Measurements from ENCODE around the gene DLGAP1.

Gene DLGAP1

DNA sequence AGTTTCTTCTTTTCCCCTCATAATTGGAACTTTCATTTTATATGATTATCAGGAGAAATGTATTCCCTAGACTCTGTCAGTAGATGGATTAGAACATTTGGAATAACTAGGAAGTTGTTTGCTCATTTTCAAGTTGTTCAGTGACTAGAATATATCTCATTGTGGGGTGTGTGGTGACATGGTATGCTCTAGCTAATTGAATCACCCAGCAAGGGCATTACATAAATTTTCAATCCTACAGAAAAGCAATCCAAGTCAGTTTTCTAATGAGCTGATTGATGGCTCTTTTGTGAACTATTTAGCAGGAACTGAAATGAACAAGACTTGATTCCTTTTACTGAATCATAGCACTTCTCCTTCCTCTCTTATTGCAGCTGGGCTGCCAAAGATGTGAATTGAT is 543.7 kb downstream of the DLGAP1 start:
- no peak for TF ChIP-seq CTCF (IDR thresholded peaks at IDR 0.05; ENCODE audit: insufficient read depth, low read length, poor library complexity, severe bottlenecking)
- H3K4me3 ChIP-seq (replicated peaks; ENCODE audit: low read depth, low read length): no peak overlapping the region

GRCh38 chr18:3910512-3910911 is 544.6 kb downstream of the DLGAP1 start:
- H3K27me3 ChIP-seq (replicated peaks; ENCODE audit: control insufficient read depth, insufficient read depth, low read length): no peaks in the 10 kb centered on the region; the same call in 1 of the 2 replicates
- no peak for DNase-seq (ENCODE audit: extremely low read depth, insufficient read length)
- no peak overlapping the region for H3K4me3 ChIP-seq (replicated peaks; ENCODE audit: low read depth, low read length)
- no peaks in the 10 kb centered on the region for H3K36me3 ChIP-seq (ENCODE audit: control insufficient read depth, insufficient read depth, low read length)
- TF ChIP-seq CTCF (IDR thresholded peaks at IDR 0.05; ENCODE audit: insufficient read depth, low read length, poor library complexity, severe bottlenecking): no peak

More for the DNA sequence above, 543.7 kb downstream of the DLGAP1 start:
- no peaks in the 10 kb centered on the region; the same call in 1 of the 2 replicates for H3K27me3 ChIP-seq (replicated peaks; ENCODE audit: control insufficient read depth, insufficient read depth, low read length)
- H3K36me3 ChIP-seq (ENCODE audit: control insufficient read depth, insufficient read depth, low read length): no peaks in the 10 kb centered on the region
- DNase-seq (ENCODE audit: extremely low read depth, insufficient read length): no peak

DNA sequence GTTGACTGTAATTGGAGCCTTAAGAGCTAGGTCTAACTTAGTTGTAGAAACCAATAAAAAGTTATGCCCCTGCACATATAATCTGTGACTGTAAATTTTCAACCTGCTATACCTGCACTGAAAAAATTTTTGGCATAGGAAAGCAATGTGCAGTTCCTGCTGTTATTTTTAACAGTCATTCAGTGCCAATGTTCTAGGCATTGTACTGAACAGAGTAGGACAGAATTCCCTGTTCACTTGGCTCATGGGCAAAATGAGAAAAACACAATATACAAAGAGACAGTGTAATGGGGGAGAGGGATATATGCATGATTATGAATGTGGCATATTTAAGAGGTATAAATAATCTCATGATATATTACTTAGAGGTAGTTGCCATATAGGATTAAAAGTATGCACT is 547.2 kb downstream of the DLGAP1 start:
- Histone ChIP-seq H3K4me3 (replicated peaks; ENCODE audit: low read depth, low read length) (no peak overlapping the region), H3K27me3 (replicated peaks; ENCODE audit: control insufficient read depth, insufficient read depth, low read length) (no peaks in the 10 kb centered on the region; the same call in 1 of the 2 replicates), H3K36me3 (ENCODE audit: control insufficient read depth, insufficient read depth, low read length) (no peaks in the 10 kb centered on the region)
- no peak for DNase-seq (ENCODE audit: extremely low read depth, insufficient read length)
- TF ChIP-seq CTCF (IDR thresholded peaks at IDR 0.05; ENCODE audit: insufficient read depth, low read length, poor library complexity, severe bottlenecking): no peak

GRCh38 chr18:3906116-3906750 is 548.9 kb downstream of the DLGAP1 start:
- H3K4me3 ChIP-seq (replicated peaks; ENCODE audit: low read depth, low read length): no peak overlapping the region
- TF ChIP-seq CTCF (IDR thresholded peaks at IDR 0.05; ENCODE audit: insufficient read depth, low read length, poor library complexity, severe bottlenecking): no peak
- no peak for DNase-seq (ENCODE audit: extremely low read depth, insufficient read length)
- no peaks in the 10 kb centered on the region; the same call in 1 of the 2 replicates for H3K27me3 ChIP-seq (replicated peaks; ENCODE audit: control insufficient read depth, insufficient read depth, low read length)
- H3K36me3 ChIP-seq (ENCODE audit: control insufficient read depth, insufficient read depth, low read length): no peaks in the 10 kb centered on the region

DNA sequence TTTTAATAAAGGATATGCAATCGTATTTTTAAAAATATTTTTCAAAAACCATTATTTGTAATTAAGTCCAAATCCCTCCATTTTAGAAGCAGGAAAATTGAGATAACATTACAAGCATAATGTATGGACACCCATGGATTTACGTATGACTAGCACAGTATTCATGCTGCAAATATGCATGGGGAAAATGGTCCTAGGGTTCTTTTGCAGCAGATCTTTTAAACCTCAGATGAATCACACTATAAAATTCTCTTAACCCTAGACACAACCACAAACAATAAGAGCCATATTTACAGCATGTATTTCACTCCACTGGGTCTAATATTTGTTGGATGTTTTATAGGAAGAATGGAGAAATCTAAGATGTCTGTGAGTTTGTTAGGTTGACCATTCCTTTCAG is 551.8 kb downstream of the DLGAP1 start:
- Histone ChIP-seq H3K4me3 (replicated peaks; ENCODE audit: low read depth, low read length) (no peak overlapping the region), H3K27me3 (replicated peaks; ENCODE audit: control insufficient read depth, insufficient read depth, low read length) (no peaks in the 10 kb centered on the region; the same call in 1 of the 2 replicates), H3K36me3 (ENCODE audit: control insufficient read depth, insufficient read depth, low read length) (no peaks in the 10 kb centered on the region)
- no peak for DNase-seq (ENCODE audit: extremely low read depth, insufficient read length)
- TF ChIP-seq CTCF (IDR thresholded peaks at IDR 0.05; ENCODE audit: insufficient read depth, low read length, poor library complexity, severe bottlenecking): no peak

- DNase-seq (ENCODE audit: extremely low read depth, insufficient read length): no peak
- Histone ChIP-seq H3K27me3 (replicated peaks; ENCODE audit: control insufficient read depth, insufficient read depth, low read length) (no peaks in the 10 kb centered on the region), H3K36me3 (ENCODE audit: control insufficient read depth, insufficient read depth, low read length) (no peaks in the 10 kb centered on the region), H3K4me3 (replicated peaks; ENCODE audit: low read depth, low read length) (no peak overlapping the region)
- no peak for TF ChIP-seq CTCF (IDR thresholded peaks at IDR 0.05; ENCODE audit: insufficient read depth, low read length, poor library complexity, severe bottlenecking)
Measured at GRCh38 chr18:3902676-3903075, 552.4 kb downstream of the DLGAP1 start.

Data from GM06990 (cell line).